Inferior parietal cortex (tissue), 1 donor: ENCODE results near the gene DHX9.

Source experiments
- DNase-seq: peaks from one replicate; pipeline ENCODE4 v3.0.0-alpha.2; 2016; ENCODE audit errors: extremely low spot score

DHX9 gene

GRCh38 chr1:182841368-182841988 lies 2.3 kb downstream of the DHX9 start:
- no peak for DNase-seq

- no peak for DNase-seq
Measured at GRCh38 chr1:182842265-182842664, 3.1 kb downstream of the DHX9 start.

GRCh38 chr1:182845379-182845778 lies 6.2 kb downstream of the DHX9 start:
- DNase-seq: no peak

GRCh38 chr1:182845894-182846293 lies 6.7 kb downstream of the DHX9 start:
- no peak for DNase-seq

- DNase-seq: no peak
Measured at GRCh38 chr1:182847105-182847504, 8.0 kb downstream of the DHX9 start.

GRCh38 chr1:182848736-182849135 lies 9.6 kb downstream of the DHX9 start:
- no peak for DNase-seq

GRCh38 chr1:182850319-182850718 lies 11.2 kb downstream of the DHX9 start:
- no peak for DNase-seq

- no peak for DNase-seq
Measured at GRCh38 chr1:182851825-182852224, 12.7 kb downstream of the DHX9 start.

- no peak for DNase-seq
Measured at GRCh38 chr1:182855911-182856310, 16.8 kb downstream of the DHX9 start.

- no peak for DNase-seq
Measured at GRCh38 chr1:182857212-182857611, 18.1 kb downstream of the DHX9 start.

GRCh38 chr1:182860658-182861057 lies 21.5 kb downstream of the DHX9 start:
- DNase-seq: no peak

- no peak for DNase-seq
Measured at GRCh38 chr1:182861994-182862393, 22.8 kb downstream of the DHX9 start.

GRCh38 chr1:182862827-182863226 lies 23.7 kb downstream of the DHX9 start:
- no peak for DNase-seq

- no peak for DNase-seq
Measured at GRCh38 chr1:182863940-182864339, 24.8 kb downstream of the DHX9 start.

GRCh38 chr1:182867861-182868260 lies 28.7 kb downstream of the DHX9 start:
- no peak for DNase-seq

- no peak for DNase-seq
Measured at GRCh38 chr1:182869241-182869666, 30.1 kb downstream of the DHX9 start.

GRCh38 chr1:182872881-182873280 lies 33.7 kb downstream of the DHX9 start:
- no peak for DNase-seq

- DNase-seq: no peak
Measured at GRCh38 chr1:182875889-182876288, 36.7 kb downstream of the DHX9 start.

GRCh38 chr1:182877331-182877730 lies 38.2 kb downstream of the DHX9 start:
- no peak for DNase-seq

GRCh38 chr1:182877842-182878241 lies 38.7 kb downstream of the DHX9 start:
- DNase-seq: no peak

- DNase-seq: no peak
Measured at GRCh38 chr1:182884872-182885271, 45.7 kb downstream of the DHX9 start.

GRCh38 chr1:182885591-182885990 lies 46.4 kb downstream of the DHX9 start:
- DNase-seq: no peak

- no peak for DNase-seq
Measured at GRCh38 chr1:182886985-182887384, 47.8 kb downstream of the DHX9 start.
